GM18517 (cell line): ENCODE data around the gene RUNX1.

Experiments
- ATAC-seq: cut with Tn5 transposase; IDR thresholded peaks from one replicate; pipeline ENCODE4 v1.9.1; 2021; ENCODE audit warnings: mild to moderate bottlenecking, moderate library complexity; ENCODE audit not compliant: unreplicated experiment

Gene RUNX1

DNA sequence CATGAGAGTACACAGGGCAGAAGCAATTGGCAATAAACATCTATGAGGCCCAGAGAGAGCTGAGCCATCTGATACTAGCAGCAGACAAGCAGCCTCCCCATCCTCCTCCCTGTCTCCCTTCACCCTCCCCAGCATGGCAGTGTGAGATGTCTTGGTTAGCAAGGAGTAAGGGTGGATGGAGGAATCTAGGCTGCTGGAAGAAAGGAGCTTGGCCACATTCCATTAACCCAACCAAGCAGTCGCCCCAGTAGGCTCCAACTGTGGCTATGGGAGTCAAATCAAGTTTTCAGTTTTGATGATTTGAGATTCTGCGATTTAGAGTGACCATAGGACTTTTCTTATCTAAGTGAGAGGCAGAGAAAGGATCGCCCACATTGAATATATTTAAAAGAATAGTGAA, 12.9 kb upstream of the RUNX1 start:
- ATAC-seq = no peak

- ATAC-seq = no peak
Measured at GRCh38 chr21:35059742-35060141, 10.6 kb upstream of the RUNX1 start.

DNA sequence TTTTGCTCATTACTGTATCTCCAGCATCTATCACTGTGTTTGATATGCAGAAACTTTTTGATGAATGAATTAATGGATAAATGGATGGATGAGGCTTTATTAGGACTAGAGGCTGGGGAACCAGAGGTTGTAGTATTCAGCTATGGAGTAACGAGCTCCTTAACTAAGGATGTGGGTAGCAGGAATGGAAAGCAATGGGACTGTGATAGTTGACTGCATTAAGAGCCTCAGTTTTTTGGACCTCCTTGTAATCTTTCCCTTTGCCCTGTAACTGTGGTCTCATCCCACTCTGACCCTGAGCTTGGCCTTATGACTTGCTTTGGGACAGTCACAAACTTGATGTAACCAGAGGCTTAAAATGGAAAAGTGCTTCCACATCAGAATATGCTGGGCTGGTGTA, 9.0 kb upstream of the RUNX1 start:
- ATAC-seq = no peak

- no peak for ATAC-seq
Measured at GRCh38 chr21:35057428-35057827, 8.3 kb upstream of the RUNX1 start.

DNA sequence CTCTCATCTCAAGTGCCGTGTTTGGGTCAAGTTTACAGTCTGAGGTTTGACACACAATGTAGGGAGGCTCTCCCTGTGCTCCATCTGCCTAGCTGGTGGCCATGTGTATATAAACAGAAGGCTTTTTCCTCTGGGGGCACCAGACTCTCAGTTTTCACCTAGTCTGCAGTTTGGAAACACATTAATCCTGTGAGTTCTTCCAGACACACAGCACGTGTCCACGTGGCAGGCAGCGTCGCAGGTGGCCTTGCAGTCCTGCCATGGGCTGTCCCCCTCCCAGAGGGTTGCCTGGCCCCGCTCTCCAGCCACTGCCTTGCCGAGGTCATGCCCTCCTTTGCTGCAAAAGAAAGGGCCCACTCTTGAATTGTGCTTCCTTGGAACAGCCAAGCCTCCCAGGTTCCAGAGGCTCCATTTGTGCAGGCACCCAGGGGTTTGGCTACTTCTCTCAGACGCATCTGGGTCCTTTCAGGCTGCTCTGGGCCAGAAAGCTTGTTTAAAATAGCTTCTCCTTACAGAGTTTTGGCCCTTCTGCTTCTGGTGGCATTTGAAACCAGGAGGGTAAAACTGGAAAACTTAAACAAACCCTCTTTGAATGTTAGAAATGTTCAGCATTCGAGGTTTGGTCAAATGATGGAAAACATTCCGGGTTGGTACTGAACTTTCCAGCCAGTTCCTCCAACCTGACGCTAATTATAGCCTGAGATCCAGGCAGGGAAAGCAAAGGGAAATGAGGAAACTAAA, 4.4 kb upstream of the RUNX1 start:
- no peak for ATAC-seq

- ATAC-seq = no peak
Measured at GRCh38 chr21:35052801-35053200, 3.7 kb upstream of the RUNX1 start.

- no peak for ATAC-seq
Measured at GRCh38 chr21:35051287-35051818, 2.3 kb upstream of the RUNX1 start.

DNA sequence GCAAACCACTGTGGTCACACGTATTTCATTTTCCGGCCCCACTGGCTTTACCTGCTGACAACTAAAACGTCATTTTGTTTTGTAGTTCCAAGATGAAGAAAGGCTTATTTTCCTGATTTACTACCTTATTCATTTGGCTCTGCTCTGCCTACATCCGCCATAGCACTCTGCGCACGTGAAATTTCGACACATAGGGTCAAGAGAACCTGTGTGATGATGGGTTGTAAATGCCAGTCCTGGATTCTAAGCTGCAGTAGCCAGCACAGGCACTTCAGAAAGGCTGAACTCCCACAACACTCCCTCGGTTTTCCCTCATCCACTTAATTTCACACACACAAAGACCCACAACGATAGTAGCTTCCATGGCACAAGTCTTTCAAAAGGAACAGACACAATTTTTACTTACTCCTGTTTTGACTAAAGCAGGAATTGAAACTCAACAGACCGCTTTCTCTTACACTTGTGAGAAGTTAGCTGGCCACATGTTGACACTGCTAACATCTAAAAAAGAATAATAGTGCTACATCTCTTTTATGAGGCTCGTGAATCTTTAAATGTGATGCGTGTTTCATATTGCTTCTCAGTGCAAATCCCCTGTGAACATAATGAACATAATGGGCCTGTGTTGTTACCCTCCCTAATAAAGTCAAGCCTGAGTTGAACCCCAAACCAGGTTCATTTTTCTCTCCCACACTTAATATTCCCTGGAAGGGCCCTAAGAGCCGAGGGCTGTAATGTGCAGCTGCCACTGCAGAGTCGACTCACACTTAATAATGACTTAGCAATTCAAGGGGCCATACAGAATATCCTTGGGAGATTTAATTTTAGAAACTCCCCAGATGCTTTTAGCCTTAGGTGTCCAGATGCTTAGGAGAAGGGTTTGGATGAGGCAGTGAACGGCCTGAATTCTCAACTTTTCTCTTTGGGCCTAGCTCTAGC, 1.5 kb upstream of the RUNX1 start:
- no peak for ATAC-seq

DNA sequence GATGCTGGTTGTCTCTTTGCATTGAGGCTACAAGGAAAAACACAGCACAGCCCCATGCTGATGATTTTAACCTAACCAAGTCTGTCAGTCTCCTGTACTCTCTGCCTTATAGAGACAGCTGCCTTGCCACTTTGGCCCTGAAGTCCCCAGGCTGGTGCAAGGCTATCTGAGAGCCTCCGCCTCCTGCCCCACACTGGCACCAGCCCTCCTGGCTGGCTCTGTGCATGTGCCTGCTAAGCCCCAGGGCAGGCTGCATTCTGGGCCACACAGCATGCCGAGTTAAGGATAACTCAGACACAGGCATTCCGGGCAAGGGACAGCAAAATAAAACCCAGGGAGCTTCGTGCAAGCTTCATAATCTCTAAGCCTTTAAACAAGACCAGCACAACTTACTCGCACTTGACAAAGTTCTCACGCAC, 910 bp downstream of the RUNX1 start:
- ATAC-seq = no peak

GRCh38 chr21:35046880-35047229, 2.2 kb downstream of the RUNX1 start:
- ATAC-seq = no peak

GRCh38 chr21:35046263-35046624, 2.9 kb downstream of the RUNX1 start:
- no peak for ATAC-seq

DNA sequence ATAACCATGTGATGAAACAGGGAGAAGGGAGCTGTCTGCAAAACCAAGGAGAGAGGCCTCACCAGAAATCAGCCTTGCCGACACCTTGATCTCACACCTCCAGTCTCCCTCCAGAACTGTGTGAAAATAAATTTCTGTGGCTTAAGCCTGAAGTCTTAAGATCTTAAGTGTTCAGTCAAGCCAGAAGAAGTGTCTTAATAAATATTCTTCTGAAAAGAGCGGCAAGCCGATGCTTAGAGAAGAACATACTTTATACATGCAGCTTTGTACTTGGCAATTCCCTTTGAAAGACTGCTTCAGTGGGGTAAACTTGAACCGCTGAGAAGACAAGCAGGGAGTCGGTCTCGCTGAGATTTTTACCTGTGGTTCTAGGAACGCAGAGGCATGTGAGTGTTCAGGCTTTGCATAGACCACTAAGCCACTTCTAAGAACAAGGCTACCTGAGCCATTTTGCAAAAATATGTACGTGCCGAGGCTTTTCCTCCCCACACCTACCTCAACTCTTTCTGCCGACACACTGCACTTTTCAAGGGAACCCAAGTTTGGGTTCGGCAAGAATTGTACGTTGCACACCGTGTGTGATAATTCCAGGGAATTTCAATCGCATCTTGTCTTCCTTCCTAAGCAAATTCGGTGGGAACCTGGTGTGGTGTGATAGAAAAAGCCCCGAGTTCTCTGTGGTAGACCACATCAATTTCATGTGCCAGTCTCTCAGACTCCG, 3.4 kb downstream of the RUNX1 start:
- no peak for ATAC-seq

DNA sequence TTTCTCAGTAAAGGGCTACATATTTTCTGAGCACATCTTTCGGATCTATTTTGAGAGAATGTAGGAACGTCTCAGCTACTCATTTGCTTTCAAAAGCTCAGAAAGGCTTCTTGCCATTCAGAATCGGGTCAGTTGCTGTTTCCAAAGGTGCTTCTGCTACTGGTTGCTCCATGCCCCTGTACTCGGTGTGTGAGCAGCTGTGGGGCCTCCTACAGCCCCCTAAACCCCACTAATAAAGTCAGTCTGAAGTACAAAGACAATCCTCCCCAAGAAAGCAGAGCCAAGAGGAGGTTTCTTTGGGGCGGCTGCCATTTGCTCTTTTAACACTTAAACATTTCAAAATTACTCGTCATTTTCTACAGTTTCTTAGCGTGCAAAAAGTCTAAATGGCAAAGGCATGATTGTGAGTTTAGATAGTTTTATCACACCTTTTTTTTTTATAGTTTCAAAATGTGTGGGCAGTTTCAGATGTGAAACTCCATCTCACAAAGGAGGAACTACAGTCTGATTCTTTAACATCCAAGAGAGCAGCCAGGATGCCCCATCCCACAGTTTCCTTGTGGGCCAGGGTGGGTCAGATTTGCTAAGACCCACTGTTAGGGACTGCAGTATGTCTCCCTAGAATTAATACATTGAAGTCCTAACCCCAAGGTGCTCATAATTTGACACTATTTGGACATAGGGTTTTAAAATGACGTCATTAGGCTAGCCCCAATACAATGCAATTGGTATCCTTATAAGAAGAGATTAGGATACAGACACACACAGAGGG, 4.1 kb downstream of the RUNX1 start:
- ATAC-seq = no peak

GRCh38 chr21:35044128-35044527, 5.0 kb downstream of the RUNX1 start:
- no peak for ATAC-seq

GRCh38 chr21:35043549-35043948, 5.6 kb downstream of the RUNX1 start:
- ATAC-seq = no peak

- ATAC-seq = no peak
Measured at GRCh38 chr21:35042836-35043235, 6.3 kb downstream of the RUNX1 start.

DNA sequence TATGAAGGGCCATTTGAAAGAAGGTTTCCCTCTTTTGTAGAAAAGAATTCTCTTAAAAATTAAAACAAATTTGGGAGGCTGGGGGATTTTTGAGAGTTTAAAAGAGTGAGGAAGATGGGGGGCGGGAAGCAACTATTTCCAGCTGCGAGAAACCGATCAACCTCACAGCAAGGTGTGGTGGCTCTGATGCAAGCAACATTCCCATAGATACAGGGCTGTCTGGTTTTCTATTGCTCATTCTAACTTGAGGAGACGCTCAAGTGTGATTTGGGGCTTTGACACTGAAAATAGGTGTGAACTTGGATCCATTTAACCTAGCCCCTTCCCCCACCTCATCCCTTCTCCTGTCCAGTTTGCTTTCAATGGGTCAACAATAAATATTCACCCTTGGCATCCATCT, 7.2 kb downstream of the RUNX1 start:
- ATAC-seq = no peak

GRCh38 chr21:35041122-35041521, 8.0 kb downstream of the RUNX1 start:
- no peak for ATAC-seq

GRCh38 chr21:35039595-35040289, 9.4 kb downstream of the RUNX1 start:
- ATAC-seq = no peak

DNA sequence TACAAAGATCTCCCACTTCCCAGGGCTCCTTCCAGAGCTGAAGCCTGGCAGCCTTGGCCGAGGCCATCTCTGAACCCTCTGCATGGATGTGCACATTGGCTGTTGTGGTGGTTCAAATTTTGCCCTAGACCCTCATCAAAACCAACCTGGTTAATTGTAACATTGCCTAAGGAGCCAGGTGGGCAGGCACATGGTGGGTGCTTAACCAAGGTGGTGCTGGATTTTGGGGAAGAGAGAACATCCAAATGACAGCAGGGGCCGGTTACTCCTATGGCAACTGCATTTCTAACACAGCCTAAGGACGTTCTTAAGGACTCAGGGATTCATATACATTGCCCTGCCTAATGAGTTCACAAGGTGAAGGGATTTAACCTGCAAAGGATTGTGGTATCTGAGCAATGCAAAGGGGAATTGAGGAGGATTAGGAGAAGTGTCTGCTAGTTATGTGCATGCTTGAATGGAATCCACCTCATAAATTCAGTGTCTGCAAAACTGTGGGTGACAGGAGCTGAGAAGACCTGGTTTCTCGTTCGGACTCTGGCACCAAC, 10.3 kb downstream of the RUNX1 start:
- ATAC-seq = no peak
